GM12878 (cell line): Measurements from ENCODE around the gene HRC. TPM values are rescaled to one million over a fixed set of nuclear protein-coding genes. Genes with fewer than 3 reads are reported as not detected.
A peak's percentile ranks its signal among the peaks of the same experiment; 100 is the strongest.

ENCODE experiments used
- EGR1 ChIP-seq, 2 experiments: IDR thresholded peaks; 1 replicate in 1 of 2; 2 replicates in 1 of 2; pipeline ENCODE4 v1.6.1; 2011 to 2012; ENCODE audit warnings: low read depth in 2 of 2, low read length in 2 of 2, borderline replicate concordance in 1 of 2, mild to moderate bottlenecking in 1 of 2, moderate library complexity in 1 of 2
- IKZF1 ChIP-seq: fragments of 450-650 bp; conservative IDR thresholded peaks from 2 replicates; pipeline ENCODE4 v1.6.1; 2017; ENCODE audit warnings: antibody characterized with exemption, mild to moderate bottlenecking
- NR2C1 ChIP-seq: fragments of 450-650 bp; IDR thresholded peaks from 2 replicates; pipeline ENCODE4 v1.6.1; 2017; ENCODE audit warnings: antibody characterized with exemption, mild to moderate bottlenecking, moderate library complexity
- PAX5 ChIP-seq: IDR thresholded peaks from 2 replicates; pipeline ENCODE4 v1.6.1; 2011; ENCODE audit warnings: low read depth, low read length, borderline replicate concordance
- PAX8 ChIP-seq: fragments of 450-650 bp; IDR thresholded peaks from 2 replicates; pipeline ENCODE4 v1.6.1; 2017; ENCODE audit warnings: mild to moderate bottlenecking, moderate library complexity
- PML ChIP-seq: IDR thresholded peaks from 2 replicates; pipeline ENCODE4 v1.6.1; 2012; ENCODE audit warnings: low read length, inconsistent platforms
- SRF ChIP-seq, 2 experiments: IDR thresholded peaks; 2 replicates each; pipeline ENCODE4 v1.6.1; 2011; ENCODE audit warnings: low read depth in 2 of 2, low read length in 2 of 2, mild to moderate bottlenecking in 1 of 2, moderate library complexity in 1 of 2
- TCF3 ChIP-seq: IDR thresholded peaks from 2 replicates; pipeline ENCODE4 v1.6.1; 2012; ENCODE audit warnings: low read depth, mild to moderate bottlenecking, low read length, borderline replicate concordance; ENCODE audit not compliant: insufficient read depth
- ZNF207 ChIP-seq: fragments of 450-650 bp; IDR thresholded peaks from 2 replicates; pipeline ENCODE4 v1.6.1; 2014; ENCODE audit warnings: antibody characterized with exemption, mild to moderate bottlenecking, borderline replicate concordance
- ZNF217 ChIP-seq: fragments of 450-650 bp; IDR thresholded peaks from 2 replicates; pipeline ENCODE4 v1.6.1; 2017; ENCODE audit warnings: antibody characterized with exemption, mild to moderate bottlenecking
- polyA plus RNA-seq, 11 experiments: library from polyadenylated mRNA; depleted of rRNA in 4 of 11; unstranded in 6 of 11; stranded (reverse) in 5 of 11; fragments of >200 nt; fragmentation: Nextera tagmentation in 4 of 11; fragmentation: Illumina TruSeq in 1 of 11; extraction: Ambion mirVana in 4 of 11; extraction: Trizol in 1 of 11; gene quantifications; 1 replicate in 1 of 11; 2 replicates in 10 of 11; pipeline versions ENCODE4 v1.2.1 to v1.2.3, GENCODE V29; 2011 to 2016; ENCODE audit warnings: inconsistent platforms in 2 of 11, missing spikeins in 2 of 11, low read depth in 1 of 11
- total RNA-seq, 4 experiments: library from RNA; depleted of rRNA in 3 of 4; stranded (reverse); fragments of >200 nt in 3 of 4; fragmentation: Illumina TruSeq in 1 of 4; extraction: Trizol in 1 of 4; gene quantifications; 2 replicates each; pipeline versions ENCODE4 v1.2.1 to v1.2.3, GENCODE V29; 2013 to 2021
- TF ChIP-seq, protein P1 (sequence below): IDR thresholded peaks from 2 replicates; pipeline ENCODE4 v1.6.1; 2011; ENCODE audit warnings: borderline replicate concordance, low read depth, mild to moderate bottlenecking, moderate library complexity, mixed read lengths, low read length; ENCODE audit not compliant: insufficient read depth; ENCODE audit errors: extremely low read length
- TF ChIP-seq, protein P2 (sequence below): fragments of 450-650 bp; formaldehyde crosslinking; IDR thresholded peaks from 2 replicates; pipeline ENCODE4 v1.4.0; 2020; ENCODE audit warnings: mild to moderate bottlenecking, moderate library complexity
- TF ChIP-seq, protein P3 (sequence below): fragments of 150-350 bp; IDR thresholded peaks from 2 replicates; pipeline ENCODE4 v1.6.1; 2016; ENCODE audit warnings: low read depth, low read length
- TF ChIP-seq, protein P4 (sequence below): fragments of 450-650 bp; IDR thresholded peaks from 2 replicates; pipeline ENCODE4 v1.6.1; 2018; ENCODE audit warnings: borderline replicate concordance, mild to moderate bottlenecking; ENCODE audit not compliant: partially characterized antibody
- TF ChIP-seq, protein P5 (sequence below): IDR thresholded peaks from 2 replicates; pipeline ENCODE4 v1.6.1; 2012; ENCODE audit warnings: low read length, inconsistent platforms

HRC gene
- total and polyA plus RNA-seq, 10 of the 15 experiments (the other 5 are each of a cell fraction or from before 2014, with no cell fraction given): 0.10 TPM; not detected in 9

DNA sequence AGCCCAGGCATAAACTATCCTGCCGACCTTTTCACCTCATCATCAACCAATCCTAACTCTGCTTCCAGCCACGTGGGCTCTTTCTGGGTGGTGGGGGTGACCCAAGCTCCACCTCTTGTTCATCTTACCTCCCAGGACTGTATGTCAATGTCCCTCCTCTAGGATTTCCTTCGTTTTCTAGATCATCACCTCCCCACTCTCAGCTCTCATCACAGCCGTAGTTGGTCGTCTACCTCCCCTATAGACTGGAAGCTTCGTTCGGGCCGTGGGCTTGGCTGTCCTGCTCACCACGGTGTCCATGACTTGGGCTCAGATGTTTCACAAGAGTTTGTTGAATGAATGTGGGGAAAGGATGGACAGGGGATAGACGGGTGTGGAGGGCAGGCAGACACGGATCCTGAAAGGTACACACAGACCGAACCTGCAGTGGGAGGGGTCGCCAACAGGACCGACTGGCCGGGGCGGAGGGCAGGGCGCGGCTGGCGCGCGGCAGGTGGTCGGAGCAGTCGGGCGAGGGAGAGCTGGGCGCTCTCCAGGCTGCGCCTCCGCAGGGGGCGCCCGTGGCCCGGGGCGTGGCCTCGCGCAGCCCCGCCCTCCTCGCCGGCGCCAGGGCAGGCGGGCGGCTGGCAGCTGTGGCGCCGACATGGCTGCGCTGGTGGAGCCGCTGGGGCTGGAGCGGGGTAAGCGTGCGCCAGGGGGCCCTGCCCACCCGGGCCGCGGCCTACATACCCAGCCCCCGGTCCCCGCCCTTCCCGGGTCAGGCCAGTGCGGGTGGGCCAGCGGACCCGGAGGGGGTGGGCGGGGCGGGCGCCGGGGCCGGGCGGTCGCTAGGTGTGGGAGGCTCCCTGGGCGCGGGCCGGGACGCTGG lies 41.2 kb downstream of the HRC start, which contains the start of gene LIN7B (continued):
- TF ChIP-seq PML: 0 out of 2 replicates have a peak, but pooled peaks have one; percentile 31
- peak; percentile 44; the same call in 1 of the 2 replicates for TF ChIP-seq NR2C1
- TF ChIP-seq SRF (IDR thresholded peaks at IDR 0.05; ENCODE audit: low read depth in 2 of 2, low read length in 2 of 2): no peak
- 0 out of 2 replicates have a peak, but pooled peaks have one; percentile 57 for TF ChIP-seq ZNF217
- 0 out of 3 replicates have a peak, but pooled peaks of 1 of the 2 experiments have one; percentile 36 for TF ChIP-seq EGR1 (IDR thresholded peaks at IDR 0.05; ENCODE audit: borderline replicate concordance in 1 of 2, low read depth in 2 of 2, low read length in 2 of 2)
- TF ChIP-seq, protein P1, sequence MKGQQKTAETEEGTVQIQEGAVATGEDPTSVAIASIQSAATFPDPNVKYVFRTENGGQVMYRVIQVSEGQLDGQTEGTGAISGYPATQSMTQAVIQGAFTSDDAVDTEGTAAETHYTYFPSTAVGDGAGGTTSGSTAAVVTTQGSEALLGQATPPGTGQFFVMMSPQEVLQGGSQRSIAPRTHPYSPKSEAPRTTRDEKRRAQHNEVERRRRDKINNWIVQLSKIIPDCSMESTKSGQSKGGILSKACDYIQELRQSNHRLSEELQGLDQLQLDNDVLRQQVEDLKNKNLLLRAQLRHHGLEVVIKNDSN: peak; percentile 68
- TF ChIP-seq PAX8: no peak
- TF ChIP-seq, protein P2, sequence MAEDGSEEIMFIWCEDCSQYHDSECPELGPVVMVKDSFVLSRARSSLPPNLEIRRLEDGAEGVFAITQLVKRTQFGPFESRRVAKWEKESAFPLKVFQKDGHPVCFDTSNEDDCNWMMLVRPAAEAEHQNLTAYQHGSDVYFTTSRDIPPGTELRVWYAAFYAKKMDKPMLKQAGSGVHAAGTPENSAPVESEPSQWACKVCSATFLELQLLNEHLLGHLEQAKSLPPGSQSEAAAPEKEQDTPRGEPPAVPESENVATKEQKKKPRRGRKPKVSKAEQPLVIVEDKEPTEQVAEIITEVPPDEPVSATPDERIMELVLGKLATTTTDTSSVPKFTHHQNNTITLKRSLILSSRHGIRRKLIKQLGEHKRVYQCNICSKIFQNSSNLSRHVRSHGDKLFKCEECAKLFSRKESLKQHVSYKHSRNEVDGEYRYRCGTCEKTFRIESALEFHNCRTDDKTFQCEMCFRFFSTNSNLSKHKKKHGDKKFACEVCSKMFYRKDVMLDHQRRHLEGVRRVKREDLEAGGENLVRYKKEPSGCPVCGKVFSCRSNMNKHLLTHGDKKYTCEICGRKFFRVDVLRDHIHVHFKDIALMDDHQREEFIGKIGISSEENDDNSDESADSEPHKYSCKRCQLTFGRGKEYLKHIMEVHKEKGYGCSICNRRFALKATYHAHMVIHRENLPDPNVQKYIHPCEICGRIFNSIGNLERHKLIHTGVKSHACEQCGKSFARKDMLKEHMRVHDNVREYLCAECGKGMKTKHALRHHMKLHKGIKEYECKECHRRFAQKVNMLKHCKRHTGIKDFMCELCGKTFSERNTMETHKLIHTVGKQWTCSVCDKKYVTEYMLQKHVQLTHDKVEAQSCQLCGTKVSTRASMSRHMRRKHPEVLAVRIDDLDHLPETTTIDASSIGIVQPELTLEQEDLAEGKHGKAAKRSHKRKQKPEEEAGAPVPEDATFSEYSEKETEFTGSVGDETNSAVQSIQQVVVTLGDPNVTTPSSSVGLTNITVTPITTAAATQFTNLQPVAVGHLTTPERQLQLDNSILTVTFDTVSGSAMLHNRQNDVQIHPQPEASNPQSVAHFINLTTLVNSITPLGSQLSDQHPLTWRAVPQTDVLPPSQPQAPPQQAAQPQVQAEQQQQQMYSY (CRISPR knock-in tag): no peak
- TF ChIP-seq, protein P3, sequence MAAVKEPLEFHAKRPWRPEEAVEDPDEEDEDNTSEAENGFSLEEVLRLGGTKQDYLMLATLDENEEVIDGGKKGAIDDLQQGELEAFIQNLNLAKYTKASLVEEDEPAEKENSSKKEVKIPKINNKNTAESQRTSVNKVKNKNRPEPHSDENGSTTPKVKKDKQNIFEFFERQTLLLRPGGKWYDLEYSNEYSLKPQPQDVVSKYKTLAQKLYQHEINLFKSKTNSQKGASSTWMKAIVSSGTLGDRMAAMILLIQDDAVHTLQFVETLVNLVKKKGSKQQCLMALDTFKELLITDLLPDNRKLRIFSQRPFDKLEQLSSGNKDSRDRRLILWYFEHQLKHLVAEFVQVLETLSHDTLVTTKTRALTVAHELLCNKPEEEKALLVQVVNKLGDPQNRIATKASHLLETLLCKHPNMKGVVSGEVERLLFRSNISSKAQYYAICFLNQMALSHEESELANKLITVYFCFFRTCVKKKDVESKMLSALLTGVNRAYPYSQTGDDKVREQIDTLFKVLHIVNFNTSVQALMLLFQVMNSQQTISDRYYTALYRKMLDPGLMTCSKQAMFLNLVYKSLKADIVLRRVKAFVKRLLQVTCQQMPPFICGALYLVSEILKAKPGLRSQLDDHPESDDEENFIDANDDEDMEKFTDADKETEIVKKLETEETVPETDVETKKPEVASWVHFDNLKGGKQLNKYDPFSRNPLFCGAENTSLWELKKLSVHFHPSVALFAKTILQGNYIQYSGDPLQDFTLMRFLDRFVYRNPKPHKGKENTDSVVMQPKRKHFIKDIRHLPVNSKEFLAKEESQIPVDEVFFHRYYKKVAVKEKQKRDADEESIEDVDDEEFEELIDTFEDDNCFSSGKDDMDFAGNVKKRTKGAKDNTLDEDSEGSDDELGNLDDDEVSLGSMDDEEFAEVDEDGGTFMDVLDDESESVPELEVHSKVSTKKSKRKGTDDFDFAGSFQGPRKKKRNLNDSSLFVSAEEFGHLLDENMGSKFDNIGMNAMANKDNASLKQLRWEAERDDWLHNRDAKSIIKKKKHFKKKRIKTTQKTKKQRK: no peak
- peak; percentile 59; the same call in 1 of the 2 replicates for TF ChIP-seq TCF3
- TF ChIP-seq ZNF207: no peak
- 0 out of 2 replicates have a peak, but pooled peaks have one; percentile 32 for TF ChIP-seq PAX5
- TF ChIP-seq IKZF1: peak; percentile 62; the same call in 1 of the 2 replicates
- TF ChIP-seq, protein P4, sequence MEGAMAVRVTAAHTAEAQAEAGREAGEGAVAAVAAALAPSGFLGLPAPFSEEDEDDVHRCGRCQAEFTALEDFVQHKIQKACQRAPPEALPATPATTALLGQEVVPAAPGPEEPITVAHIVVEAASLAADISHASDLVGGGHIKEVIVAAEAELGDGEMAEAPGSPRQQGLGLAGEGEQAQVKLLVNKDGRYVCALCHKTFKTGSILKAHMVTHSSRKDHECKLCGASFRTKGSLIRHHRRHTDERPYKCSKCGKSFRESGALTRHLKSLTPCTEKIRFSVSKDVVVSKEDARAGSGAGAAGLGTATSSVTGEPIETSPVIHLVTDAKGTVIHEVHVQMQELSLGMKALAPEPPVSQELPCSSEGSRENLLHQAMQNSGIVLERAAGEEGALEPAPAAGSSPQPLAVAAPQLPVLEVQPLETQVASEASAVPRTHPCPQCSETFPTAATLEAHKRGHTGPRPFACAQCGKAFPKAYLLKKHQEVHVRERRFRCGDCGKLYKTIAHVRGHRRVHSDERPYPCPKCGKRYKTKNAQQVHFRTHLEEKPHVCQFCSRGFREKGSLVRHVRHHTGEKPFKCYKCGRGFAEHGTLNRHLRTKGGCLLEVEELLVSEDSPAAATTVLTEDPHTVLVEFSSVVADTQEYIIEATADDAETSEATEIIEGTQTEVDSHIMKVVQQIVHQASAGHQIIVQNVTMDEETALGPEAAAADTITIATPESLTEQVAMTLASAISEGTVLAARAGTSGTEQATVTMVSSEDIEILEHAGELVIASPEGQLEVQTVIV: no peak
- TF ChIP-seq, protein P5, sequence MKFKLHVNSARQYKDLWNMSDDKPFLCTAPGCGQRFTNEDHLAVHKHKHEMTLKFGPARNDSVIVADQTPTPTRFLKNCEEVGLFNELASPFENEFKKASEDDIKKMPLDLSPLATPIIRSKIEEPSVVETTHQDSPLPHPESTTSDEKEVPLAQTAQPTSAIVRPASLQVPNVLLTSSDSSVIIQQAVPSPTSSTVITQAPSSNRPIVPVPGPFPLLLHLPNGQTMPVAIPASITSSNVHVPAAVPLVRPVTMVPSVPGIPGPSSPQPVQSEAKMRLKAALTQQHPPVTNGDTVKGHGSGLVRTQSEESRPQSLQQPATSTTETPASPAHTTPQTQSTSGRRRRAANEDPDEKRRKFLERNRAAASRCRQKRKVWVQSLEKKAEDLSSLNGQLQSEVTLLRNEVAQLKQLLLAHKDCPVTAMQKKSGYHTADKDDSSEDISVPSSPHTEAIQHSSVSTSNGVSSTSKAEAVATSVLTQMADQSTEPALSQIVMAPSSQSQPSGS: no peak
